ENCODE data around the gene KRTAP9-7.
A peak's percentile ranks its signal among the peaks of the same experiment; 100 is the strongest.

GRCh38 chr17:41324180-41325075, 48.9 kb downstream of the KRTAP9-7 start:
- TF ChIP-seq RAD21 (IDR thresholded peaks at IDR 0.05; ENCODE audit: low read depth) (peak; percentile 47), REST (IDR thresholded peaks at IDR 0.05; ENCODE audit: low read depth) (no peak), YY1 (IDR thresholded peaks at IDR 0.05; ENCODE audit: low read depth) (no peak), TAF1 (IDR thresholded peaks at IDR 0.05; ENCODE audit: low read depth) (no peak), TCF12 (IDR thresholded peaks at IDR 0.05; ENCODE audit: low read depth) (no peak), NFIC (IDR thresholded peaks at IDR 0.05) (no peak)

Data from Ishikawa (cell line).